GM18517 (cell line): Measurements from ENCODE around the gene ZNF41.
"Not testable (repeated sequence)": the region's sequence is repeated elsewhere in the genome, so short reads cannot be mapped to it uniquely, and the experiment has no call there.

Experiments used
- ATAC-seq: cut with Tn5 transposase; IDR thresholded peaks from one replicate; pipeline ENCODE4 v1.9.1; 2021; ENCODE audit warnings: mild to moderate bottlenecking, moderate library complexity; ENCODE audit not compliant: unreplicated experiment

ZNF41 gene

GRCh38 chrX:47492133-47492532 lies 9.1 kb upstream of the ZNF41 start:
- not testable (repeated sequence) for ATAC-seq

GRCh38 chrX:47489507-47490275 lies 6.7 kb upstream of the ZNF41 start:
- no peak for ATAC-seq

GRCh38 chrX:47484885-47485284 lies 1.9 kb upstream of the ZNF41 start:
- ATAC-seq = no peak

- no peak for ATAC-seq
Measured at GRCh38 chrX:47483306-47484268, 565 bp upstream of the ZNF41 start.

GRCh38 chrX:47482065-47482511 lies 934 bp downstream of the ZNF41 start:
- peak; percentile 12 for ATAC-seq

GRCh38 chrX:47481160-47481559 lies 1.9 kb downstream of the ZNF41 start:
- no peak for ATAC-seq

GRCh38 chrX:47480576-47480975 lies 2.4 kb downstream of the ZNF41 start:
- ATAC-seq = no peak

- ATAC-seq = no peak
Measured at GRCh38 chrX:47475476-47475875, 7.5 kb downstream of the ZNF41 start.

GRCh38 chrX:47467106-47467505 lies 15.9 kb downstream of the ZNF41 start:
- no peak for ATAC-seq

GRCh38 chrX:47460561-47460960 lies 22.5 kb downstream of the ZNF41 start:
- no peak for ATAC-seq

GRCh38 chrX:47458528-47458927 lies 24.5 kb downstream of the ZNF41 start:
- no peak for ATAC-seq

- no peak for ATAC-seq
Measured at GRCh38 chrX:47456080-47456479, 26.9 kb downstream of the ZNF41 start.

- ATAC-seq = no peak
Measured at GRCh38 chrX:47452112-47452511, 30.9 kb downstream of the ZNF41 start.

GRCh38 chrX:47448165-47448806 lies 34.7 kb downstream of the ZNF41 start:
- ATAC-seq = no peak

- no peak for ATAC-seq
Measured at GRCh38 chrX:47447607-47448006, 35.4 kb downstream of the ZNF41 start.

- ATAC-seq = no peak
Measured at GRCh38 chrX:47446971-47447370, 36.1 kb downstream of the ZNF41 start.

GRCh38 chrX:47446431-47446830 lies 36.6 kb downstream of the ZNF41 start:
- no peak for ATAC-seq

GRCh38 chrX:47430925-47431324 lies 52.1 kb downstream of the ZNF41 start:
- ATAC-seq = no peak

GRCh38 chrX:47422444-47422843 lies 60.6 kb downstream of the ZNF41 start:
- no peak for ATAC-seq

GRCh38 chrX:47420962-47421361 lies 62.1 kb downstream of the ZNF41 start:
- ATAC-seq = no peak

GRCh38 chrX:47420265-47420664 lies 62.8 kb downstream of the ZNF41 start:
- no peak for ATAC-seq
